Measurements from ENCODE around the gene SAMD10.

Gene SAMD10

DNA sequence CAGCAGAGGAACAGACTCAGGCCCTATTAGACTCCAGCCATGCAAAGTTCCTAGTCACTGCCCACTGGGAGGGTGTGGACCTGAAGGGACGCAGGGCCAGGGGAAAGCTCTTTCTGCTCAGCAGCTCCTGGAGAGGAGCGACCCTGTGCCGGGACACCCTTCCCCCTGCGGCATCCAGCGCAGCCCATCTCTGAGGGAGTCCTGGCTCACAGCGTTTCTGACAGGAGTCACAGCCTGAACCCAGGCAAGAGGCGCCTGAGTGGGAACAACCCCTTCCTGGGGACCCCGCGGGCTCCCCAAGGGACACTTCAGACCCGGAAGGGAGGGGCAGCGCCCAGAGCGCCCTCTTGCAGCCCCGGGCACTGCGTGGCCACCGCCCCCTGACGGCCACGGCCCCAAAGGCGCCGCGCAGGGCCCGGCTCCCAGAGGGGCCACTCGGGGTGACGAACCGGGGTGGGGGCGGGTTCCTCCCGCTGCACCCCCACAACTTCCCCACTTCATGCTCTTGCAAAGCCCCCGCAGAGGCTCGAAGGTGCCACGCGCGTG, 24.1 kb downstream of the SAMD10 start:
- no peak for FAIRE-seq

DNA sequence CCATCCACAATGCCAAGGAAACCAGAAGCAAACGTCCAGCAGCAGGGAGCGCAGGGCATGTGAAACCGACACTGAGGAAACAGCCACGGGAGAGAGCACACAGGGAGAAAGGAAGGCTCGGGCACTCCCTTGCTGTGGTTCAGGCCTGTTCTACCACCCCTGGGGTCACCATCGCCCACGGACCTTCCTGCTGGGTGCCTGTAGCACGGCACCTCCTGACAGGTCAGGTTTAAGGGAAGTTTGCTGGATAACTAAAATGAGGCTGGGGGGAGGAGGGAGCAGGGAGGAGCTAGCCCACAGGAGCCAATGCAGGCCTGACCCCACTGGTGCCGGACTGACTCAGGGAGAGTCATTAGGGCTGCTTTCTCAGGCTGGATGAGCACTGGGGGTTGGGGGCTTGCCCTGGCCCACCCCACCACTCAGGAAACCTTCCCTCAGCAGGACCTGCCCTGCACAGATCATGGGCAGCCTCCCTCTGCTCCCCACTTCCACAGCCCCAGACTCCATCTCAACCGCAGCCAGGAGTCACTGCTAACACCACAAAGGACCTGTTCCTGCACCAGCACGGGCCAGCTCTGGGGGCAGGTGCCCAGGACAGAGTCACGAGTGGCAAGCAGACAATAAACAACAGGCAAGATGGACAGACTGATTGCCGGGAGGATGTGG, 25.5 kb downstream of the SAMD10 start:
- FAIRE-seq: no peak

DNA sequence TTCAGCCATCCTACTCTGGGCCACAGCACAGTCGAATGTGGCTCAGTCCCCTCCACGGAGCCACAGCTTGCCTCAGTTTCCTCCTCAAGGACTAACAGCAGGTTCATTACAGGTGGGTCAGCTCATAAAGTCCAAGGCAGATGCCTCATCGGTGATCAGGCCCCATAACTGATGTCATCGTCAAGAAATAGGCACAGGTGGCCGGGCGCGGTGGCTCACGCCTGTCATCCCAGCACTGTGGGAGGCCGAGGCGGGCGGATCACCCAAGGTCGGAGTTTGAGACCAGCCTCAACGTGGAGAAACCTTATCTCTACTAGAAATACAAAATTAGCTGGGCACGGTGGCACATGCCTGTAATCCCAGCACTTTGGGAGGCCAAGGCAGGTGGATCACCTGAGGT, 26.7 kb downstream of the SAMD10 start:
- no peak for FAIRE-seq

DNA sequence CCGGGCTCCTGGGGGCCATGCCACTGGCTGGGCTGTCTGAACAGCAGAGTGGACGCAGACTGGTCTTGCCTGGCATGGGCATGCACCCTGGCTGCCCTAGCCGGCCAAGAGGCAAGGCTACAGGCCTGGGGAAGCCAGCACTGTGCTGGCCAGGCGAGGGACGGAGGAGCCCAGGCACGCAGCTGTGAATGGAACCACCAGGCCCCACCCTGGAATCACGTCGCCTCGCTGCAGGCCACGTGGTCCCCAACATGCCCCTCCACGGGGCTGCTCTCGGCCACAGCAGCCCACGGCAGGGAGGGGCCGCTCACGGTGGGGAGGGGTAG, 27.3 kb downstream of the SAMD10 start:
- no peak for FAIRE-seq

DNA sequence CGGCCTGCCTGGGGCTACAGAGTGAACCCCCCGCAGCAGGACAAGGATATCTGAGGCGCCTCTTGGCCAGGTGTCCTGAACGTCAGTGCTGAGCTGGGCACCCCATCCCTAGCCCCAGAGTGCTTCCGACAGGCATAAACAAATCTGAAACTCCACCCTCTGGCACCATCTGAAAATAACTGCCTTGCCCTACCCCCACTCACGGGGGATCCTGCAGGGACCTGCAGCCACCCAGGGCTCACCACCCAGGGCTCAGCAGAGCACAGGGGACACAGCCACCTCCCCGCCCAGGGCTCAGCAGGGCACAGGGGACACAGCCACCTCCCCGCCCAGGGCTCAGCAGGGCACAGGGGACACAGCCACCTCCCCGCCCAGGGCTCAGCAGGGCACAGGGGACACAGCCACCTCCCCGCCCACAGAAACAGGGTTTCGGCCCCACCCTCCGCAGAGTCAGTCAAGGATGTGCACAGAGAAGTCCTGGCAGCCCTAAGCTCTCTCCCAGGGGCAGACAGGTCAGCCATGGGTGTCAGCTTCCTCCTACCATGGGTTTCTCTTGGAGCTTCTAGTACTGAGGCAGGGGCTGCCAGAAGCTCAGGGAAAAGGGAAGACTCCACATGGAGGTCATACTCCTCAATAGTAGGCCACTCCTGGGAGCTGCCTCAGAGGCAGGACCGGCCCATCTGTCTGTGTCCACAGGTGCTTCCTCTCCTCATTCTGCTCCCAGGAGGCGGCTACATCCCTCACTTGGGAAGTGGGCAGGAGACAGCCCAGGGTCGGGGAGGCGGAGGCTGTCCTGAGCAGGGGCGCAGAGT, 27.8 kb downstream of the SAMD10 start:
- no peak for FAIRE-seq

DNA sequence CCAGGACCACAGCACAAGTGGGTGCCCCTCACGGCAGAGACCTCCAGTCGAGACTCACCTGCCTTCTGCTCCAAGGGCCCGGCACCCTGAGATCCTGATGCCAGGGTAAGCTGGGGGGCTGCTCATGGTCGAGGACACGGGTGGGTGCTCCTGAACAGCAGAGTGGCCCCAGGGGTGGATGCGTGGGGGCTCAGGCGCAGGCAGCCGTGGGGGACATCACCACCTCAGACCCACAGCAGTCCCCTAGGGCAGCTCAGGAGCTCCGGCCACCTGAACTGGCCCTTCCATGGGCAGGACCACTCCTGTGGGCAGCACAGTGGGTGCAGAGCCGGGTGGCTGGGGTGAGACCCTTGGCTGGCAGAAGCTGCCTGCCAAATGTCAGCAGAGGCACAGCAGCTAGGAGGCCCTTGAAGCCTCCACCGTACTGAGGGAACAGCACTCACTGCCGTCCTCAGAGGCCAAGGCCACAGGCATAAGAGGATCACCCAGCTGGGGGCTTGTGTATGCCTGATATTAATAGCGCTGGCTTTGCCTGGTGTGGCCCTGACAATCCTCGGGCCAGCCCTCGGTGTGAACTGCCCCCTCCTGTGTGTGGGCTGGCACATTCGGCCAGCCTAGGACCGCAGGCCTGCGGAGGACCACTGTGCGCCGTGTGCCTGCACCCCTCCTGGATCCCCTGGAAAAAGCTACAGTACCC, 28.6 kb downstream of the SAMD10 start:
- FAIRE-seq: no peak

DNA sequence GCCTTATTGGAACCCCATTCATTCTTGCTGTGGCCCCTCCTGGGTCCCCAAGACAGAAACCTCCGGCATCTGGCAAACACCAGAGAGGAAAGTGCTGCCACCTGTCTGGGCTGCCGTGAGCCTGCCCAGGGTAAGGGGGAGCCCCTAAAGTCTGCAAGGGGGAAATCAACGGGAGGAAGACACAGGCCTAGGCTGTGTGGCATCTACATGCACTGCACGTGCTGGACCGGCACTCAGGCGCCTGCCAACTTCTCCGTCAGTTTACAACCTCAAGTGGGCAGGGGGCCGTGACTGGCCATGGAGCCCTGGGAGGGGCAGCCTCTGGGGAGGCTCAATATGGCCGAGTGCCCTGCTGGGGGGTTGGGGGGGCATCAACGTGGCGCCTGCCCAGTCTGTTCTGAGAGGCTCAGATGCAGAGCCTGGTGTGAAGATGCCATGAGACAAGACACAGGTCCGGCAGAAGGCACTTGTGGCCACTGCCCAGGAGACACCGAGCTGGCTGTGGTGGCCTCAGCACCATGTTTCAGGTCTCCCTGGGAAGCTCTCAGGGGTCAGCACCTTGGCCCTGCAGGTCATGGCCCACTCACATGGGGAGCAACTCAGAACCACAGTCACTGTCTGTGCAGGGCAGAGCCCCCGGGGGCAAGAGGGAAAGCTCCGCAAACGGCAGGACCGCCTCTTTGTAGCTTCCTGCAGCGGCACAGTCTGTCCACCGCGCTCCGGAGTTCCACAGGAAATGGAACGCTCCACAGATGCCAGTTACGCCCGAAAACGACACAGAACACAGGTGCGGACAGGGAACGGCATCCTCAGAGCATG, 31.6 kb downstream of the SAMD10 start:
- no peak for FAIRE-seq

DNA sequence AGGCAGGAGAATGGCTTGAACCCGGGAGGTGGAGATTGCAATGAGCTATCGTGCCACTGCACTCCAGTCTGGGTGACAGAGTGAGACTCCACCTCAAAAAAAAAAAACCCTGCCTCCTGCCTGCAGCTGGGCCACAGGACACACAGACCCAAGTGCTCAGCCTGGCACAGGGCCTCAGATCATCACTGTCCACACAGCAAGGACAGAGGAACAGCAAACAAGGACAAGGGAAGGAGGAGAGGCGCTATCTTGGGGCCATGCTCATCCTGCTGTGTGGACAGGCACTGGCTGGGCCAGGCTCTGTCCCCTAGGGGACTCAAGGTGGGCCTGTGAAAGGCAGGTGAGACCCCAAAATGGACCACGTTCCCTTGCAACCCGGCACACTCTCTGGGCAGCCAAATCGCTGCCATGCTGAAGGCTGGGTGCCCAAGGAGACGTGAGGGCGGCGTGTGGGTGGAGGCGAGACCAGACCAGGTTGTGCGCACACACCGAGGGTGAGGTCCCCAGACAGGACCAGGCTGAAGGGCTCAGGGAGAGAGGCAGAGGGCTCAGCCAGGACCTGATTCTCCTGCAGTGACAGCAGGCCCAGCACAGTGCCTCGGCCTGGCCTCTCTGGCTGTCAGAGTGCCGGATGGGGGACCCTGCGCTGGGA, 32.3 kb downstream of the SAMD10 start:
- no peak for FAIRE-seq

DNA sequence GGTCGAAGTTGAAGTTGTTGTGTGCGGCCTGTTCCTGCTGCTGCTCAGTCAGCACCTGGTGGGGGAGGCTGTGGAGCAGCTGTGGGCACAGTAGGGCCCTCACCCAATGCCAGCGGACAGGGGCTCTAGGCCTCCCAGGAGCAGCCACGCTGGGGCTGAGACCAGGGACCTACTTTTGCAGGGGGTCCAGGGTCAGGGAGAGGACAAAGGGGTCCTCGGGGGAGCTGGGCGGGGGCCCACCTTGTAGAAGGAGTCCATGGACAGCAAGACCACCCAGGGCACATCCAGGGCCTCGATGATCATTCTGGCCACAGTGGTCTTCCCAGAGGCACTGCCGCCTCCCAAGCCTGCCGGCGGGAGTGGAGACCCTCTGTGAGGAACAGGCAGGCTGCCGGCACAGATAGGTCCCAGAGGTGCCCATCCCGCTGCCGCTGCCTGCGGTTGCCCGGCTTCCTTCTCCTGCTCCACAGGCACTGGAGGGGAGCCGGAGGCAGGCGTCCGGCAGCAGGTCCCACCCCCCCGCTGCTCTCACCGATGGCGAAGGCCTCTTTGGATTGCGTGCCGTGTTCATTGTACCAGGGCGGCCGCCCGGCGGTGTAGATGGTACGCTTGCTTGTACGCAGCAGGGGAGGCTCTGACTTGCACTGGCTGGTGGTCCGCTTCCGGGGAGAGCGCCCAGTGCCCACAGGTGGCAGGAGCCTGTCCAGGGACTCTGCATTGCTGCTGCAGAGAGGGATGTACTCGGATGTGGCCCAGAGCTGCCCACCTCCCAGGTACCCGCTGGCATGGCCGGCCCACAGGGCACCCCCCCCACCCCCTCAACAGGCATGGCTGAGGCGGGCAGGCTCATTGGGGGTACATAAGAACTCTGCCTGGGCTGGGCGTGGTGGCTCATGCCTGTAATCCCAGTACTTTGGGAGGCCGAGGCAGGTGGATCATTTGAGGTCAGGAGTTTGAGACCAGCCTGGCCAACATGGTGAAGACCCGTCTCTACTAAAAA, 33.2 kb downstream of the SAMD10 start:
- no peak for FAIRE-seq

DNA sequence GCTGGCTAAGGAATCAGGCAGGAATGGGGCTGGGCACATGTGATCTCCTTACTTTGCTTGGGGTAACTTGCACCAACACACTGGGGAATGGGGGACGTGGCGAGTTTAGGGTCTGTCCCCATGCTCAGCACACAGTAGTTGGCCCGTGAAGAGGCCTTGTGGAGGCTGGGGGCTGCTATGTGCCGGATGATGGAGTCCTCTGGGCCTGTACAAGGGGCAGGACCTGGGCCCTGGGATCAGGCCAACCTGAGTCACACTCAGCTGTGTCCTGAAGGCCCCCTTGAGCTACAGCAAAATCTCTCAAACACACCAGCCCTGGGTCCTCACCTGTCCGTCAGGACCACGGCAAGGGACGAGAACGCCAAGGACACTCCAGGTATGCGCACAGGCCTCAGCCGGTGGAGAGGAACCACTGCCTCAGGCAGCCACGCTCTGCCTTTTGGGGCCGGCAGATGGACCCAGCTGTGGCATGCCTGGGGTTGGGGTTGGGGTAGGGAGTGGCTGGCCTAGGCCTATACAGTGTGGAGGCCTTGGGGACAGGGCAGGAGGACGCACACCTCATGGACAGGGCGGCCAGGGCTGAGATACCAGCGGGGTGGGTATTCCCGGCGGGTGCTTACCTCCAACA, 34.3 kb downstream of the SAMD10 start:
- no peak for FAIRE-seq

DNA sequence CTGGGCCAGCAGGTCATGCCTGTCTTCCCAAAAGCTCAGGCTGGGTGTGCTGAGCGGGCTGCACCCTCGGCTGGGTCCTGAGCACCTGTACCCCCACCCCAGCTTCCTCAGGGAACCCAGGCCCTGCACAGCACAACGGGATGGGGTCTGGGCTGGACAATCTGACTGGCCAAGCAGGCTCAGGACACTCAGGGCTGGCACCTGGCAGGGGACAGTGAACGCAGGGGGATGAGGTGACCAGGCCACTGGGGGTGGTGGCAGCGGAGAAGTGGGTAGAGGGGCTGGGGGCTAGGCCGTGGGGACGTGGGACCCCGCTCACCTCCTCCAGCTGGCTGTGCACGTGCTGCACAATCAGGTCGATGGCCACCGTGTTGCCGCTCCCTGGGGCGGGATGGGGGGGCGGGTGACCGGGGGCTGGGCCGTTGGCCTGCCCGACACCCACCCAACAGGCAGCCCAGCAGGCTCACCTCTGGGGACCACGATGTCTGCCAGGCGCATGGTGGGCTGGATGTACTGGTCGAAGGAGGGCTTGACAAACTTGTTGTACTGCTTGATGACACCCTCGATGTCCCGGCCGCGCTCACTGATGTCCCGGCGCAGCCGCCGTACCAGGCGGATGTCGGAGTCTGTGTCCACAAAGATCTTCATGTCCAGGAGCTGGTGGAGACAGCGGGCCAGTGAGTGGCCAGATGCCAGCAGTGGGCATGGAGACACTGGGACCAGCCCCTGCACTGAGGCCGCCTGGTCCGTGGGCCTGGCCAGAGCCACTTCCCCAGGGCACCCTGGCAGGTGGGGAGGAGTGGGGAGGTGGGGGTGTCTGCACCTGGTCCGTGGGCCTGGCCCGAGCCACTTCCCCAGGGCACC, 35.1 kb downstream of the SAMD10 start:
- FAIRE-seq: no peak

DNA sequence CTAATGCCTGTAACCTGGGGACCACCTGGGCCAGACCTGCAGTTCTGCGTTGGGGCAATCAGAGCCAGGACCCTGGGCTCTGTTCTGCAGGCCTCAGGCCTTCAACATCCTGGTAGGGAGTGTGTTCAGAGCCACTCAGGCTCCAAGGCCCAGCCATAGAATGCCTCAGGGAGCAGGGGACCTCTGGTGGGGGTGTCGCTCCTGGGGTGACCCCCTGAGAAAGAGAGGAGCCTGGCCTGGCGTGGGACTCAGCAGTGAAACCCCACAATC, 35.7 kb downstream of the SAMD10 start:
- no peak for FAIRE-seq

DNA sequence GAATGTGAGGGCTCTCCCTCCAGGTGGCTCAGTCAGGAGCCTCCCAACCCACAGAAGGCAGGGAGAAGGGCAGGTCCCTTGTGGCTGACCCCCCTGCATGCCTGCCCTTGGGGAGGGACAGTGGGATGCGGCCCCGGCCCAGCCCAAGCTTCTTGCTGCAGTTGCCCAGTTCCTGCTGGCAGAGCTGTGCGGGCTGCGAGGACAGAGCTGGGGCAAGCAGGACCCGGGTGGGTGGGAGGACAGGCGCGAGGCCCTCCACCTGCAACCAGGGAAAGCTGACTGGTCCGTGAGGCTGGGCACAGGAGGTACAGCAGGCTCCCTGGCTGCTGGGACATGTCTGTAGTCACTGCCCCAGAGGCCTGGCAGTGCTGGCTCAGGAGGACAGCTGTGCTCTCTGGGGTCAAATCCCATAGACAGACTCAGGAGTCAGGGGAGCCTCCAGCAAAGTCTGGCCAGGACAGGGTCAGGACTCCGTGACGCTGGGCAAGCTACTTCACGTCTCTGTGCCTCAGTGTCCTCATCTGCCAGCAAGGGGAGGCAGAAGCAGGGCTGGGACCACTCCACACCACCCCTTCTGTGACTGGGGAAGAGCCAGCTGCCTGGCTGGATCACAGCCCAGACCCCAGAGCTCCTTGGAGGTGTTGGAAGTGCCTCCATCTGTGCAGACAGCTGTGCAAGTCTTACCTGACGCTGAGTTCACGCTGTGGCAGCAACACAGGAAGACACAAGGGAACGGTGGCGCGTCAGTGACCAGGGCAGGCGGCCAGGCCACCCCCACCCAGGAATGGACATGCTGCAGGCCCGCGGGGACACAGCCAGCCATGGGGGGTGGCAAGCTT, 36.3 kb downstream of the SAMD10 start:
- FAIRE-seq: no peak

DNA sequence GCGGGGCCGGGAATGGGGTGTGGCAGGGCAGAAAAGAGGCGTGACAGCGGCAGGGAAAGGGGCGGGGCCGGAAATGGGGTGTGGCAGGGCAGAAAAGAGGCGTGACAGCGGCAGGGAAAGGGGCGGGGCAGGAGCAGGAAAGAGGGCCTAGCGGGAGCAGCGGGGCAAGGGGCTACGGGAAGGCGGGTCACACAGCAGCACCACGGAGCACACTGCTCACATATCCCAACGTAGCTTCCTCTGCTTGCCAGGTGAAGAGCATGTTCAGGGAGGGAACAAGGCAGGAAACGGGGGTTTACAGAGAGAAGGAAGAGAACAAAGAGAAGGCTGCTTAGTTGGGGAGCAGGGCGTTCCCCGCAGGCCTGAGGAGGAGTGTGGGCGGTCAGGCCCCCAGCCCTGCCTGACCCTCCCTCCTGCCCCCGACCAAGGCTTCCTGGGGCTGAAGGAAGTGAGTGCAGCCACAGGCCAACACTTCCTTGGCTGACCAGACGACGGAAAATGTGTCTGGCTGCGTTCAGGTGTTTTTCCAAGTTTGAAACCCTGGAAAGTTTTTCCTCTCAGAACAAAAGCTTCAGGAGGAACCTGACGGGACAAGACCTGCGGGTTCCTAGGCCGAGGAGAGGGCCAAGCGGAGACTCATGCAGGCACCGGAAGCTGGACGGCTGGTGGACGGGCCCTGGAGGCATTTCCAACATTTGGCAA, 37.0 kb downstream of the SAMD10 start:
- no peak for FAIRE-seq

DNA sequence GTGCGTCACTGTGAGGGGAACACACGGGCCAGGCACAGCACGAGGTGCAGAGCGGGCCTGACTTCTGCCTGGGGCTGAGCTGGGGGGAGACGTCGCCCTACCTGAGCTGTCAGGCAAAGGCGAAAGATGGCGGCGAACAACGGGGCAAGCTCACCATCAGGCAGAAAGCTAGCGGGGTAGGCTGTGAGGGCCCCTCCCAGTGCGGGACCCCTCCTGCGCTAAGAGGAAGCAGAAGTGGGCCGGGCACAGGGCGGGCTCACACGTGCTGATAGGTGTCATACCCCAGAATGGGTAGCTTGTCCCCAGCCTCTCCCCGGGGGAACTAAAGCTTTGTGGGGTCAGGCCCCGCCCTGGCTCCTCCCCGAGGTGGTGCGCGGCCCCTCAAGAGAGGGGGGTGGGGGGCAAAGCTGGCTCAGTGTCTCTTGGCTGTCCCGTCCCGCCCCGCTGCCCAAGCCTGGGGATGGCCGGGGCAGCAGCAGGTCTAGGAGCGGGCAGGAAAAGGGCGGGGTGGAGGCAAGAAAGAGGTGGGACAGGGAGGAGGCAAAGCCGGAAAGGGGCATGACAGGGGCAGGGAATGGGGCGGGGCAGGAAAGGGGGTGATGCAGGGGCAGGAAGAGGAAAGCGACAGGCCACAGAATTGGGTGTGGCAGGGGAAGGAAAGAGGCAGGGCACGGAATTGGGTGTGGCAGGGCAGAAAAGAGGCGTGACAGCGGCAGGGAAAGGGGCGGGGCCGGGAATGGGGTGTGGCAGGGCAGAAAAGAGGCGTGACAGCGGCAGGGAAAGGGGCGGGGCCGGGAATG, 38.0 kb downstream of the SAMD10 start:
- FAIRE-seq: no peak

DNA sequence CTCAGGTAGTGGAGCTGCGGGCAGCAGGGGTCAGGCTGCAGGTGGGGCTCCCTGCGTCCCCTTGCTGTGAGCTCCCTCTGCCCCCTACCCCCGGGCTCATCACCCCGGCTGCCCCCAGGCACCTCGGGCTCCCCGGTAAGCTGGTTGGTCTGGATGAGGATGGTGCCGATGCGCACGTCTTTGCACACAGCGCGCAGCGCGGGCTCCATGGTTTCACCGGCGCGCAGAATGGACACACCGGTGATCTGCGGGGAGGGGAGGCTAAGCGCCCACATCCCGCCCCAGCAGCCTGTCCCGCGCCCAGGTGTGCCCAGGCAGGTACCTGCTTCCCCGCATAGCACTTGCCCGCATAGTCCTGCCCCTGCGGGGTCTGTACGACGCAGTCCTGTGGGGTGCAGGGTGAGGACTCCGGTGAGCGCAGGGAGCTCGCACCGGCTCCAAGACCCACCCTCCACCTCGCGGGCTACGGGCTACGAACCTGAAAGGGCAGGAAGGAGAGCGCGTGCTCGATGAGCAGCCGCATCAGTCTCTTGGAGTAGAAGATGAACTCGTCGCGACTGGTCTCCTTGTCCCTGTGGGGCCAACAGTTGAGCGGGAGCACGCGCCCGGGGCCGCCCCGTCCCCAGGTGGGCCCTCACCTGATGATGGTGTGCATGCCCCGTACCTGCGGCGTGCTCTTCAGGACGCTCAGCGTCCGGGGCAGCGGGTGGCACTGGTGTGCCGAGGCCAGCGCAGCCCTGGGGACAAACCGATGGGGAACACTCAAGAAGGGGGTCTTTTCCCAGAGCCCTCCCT, 38.8 kb downstream of the SAMD10 start:
- FAIRE-seq: no peak

DNA sequence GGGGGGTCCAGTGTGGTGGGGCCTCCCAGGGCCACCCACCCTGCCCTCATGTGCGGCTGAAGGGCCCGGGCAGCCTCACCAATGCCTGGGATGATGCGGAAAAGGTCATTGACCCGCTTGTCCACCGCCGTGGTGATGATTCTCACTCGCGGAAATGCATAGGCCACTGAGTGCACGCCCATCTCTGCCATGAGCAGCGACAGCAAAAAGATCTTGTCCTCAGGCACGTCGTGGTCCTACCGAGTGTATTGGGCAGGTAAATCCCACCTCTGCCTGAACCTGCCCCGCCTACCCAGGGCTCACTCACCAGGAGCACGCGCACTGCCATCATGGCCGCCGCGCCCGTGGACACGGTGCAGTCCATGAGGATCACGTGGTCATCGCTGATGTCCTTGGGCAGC, 39.4 kb downstream of the SAMD10 start:
- no peak for FAIRE-seq
